ENCODE results near the gene TMEM54. TPM values are rescaled to one million over a fixed set of nuclear protein-coding genes. Genes with fewer than 3 reads are reported as not detected.

TMEM54 gene
- total and polyA plus RNA-seq, 7 donors = 47.4 to 799 (median 135) TPM

DNA sequence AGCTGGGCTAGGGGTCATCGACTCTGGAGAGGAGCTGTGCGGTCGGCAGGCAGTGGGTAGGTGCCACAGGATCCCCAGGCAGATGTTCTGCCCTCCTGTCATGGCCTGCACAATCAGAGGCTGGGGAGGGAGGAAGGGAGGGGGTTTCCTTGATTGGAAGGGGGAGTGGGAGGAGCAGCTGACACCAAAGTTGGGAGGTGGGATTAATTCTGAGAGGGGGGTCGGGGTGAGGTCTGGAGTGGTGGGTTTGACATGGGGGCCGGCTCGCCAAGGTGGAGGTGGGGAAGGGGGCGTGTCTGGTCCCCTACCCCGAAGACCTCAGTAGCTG is 15.5 kb downstream of the TMEM54 start:
- Histone ChIP-seq H3K27ac (no peak overlapping the region), H3K27me3 (peaks cover 16 to 43% (median 36%) of the 10 kb centered on the region in 3 donors), H3K36me3 (no peaks in the 10 kb centered on the region), H3K9me3 (no peaks in the 10 kb centered on the region), H3K4me1 (peaks cover 0 to 15% (median 15%) of the 10 kb centered on the region in 4 donors), H3K4me3 (no peak overlapping the region)
- WGBS, 2 donors = 19 to 22% methylated on average over 8 of the region's 8 CpGs
- intact Hi-C loops (cut with DNase I) = no loop called here
- DNase-seq = no peak
- TF ChIP-seq POLR2AphosphoS5 (IDR thresholded peaks at IDR 0.05) (no peak), EP300 (IDR thresholded peaks at IDR 0.05) (no peak), POLR2A (IDR thresholded peaks at IDR 0.05) (no peak)
- TF ChIP-seq, protein P1, sequence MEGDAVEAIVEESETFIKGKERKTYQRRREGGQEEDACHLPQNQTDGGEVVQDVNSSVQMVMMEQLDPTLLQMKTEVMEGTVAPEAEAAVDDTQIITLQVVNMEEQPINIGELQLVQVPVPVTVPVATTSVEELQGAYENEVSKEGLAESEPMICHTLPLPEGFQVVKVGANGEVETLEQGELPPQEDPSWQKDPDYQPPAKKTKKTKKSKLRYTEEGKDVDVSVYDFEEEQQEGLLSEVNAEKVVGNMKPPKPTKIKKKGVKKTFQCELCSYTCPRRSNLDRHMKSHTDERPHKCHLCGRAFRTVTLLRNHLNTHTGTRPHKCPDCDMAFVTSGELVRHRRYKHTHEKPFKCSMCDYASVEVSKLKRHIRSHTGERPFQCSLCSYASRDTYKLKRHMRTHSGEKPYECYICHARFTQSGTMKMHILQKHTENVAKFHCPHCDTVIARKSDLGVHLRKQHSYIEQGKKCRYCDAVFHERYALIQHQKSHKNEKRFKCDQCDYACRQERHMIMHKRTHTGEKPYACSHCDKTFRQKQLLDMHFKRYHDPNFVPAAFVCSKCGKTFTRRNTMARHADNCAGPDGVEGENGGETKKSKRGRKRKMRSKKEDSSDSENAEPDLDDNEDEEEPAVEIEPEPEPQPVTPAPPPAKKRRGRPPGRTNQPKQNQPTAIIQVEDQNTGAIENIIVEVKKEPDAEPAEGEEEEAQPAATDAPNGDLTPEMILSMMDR (IDR thresholded peaks at IDR 0.05) = no peak

DNA sequence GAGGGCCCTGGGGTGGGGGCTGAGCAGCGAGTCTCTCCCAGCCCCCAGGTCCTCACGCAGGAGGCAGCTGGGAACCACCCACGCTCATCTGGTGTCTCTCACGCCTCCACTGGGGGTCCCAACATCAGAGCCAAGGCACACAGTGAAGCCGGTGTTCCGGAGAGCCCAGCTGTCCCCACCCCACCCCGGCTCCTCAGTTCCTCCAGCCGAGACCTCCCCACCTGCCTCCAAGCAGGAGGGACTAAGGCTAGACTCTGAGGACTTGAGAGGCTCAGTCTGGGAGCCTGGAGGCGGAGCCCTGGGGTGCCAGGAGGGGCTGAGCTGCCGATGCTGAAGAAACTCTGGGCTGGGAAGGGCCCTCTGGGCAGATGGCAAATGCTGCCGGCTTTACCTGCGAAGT is 16.5 kb downstream of the TMEM54 start:
- Histone ChIP-seq H3K4me1 (peaks cover 0 to 15% (median 15%) of the 10 kb centered on the region in 4 donors), H3K27me3 (peaks cover 16 to 39% (median 35%) of the 10 kb centered on the region in 3 donors), H3K27ac (no peak overlapping the region), H3K9me3 (no peaks in the 10 kb centered on the region), H3K4me3 (no peak overlapping the region), H3K36me3 (no peaks in the 10 kb centered on the region)
- TF ChIP-seq EP300 (IDR thresholded peaks at IDR 0.05) = no peak
- WGBS, 2 donors = 50 to 65% methylated on average over 12 of the region's 12 CpGs
- DNase-seq = no peak
- intact Hi-C loops (cut with DNase I) = no loop called here

DNA sequence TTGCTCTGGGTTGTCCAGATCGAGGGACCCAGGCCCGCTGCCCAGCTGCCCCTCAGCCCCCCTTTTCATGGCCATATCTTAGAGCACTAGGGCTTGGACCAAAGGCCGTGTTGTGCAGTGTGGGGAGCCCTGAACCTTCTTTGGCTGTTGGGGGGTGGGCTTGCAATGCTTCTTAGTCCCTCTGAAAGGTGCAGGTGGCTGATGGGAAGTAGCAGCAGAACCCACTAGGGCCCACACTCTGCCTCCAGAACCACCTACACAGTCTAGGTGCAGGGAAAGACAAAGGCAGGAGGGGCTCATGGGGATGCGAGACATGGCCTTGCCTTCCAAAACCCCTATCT is 17.2 kb downstream of the TMEM54 start:
- H3K27me3 ChIP-seq = peaks cover 16 to 39% (median 35%) of the 10 kb centered on the region in 3 donors
- TF ChIP-seq POLR2AphosphoS5 (IDR thresholded peaks at IDR 0.05) (no peak), POLR2A (IDR thresholded peaks at IDR 0.05) (no peak), EP300 (IDR thresholded peaks at IDR 0.05) (no peak)
- TF ChIP-seq, protein P1 (IDR thresholded peaks at IDR 0.05) = no peak

DNA sequence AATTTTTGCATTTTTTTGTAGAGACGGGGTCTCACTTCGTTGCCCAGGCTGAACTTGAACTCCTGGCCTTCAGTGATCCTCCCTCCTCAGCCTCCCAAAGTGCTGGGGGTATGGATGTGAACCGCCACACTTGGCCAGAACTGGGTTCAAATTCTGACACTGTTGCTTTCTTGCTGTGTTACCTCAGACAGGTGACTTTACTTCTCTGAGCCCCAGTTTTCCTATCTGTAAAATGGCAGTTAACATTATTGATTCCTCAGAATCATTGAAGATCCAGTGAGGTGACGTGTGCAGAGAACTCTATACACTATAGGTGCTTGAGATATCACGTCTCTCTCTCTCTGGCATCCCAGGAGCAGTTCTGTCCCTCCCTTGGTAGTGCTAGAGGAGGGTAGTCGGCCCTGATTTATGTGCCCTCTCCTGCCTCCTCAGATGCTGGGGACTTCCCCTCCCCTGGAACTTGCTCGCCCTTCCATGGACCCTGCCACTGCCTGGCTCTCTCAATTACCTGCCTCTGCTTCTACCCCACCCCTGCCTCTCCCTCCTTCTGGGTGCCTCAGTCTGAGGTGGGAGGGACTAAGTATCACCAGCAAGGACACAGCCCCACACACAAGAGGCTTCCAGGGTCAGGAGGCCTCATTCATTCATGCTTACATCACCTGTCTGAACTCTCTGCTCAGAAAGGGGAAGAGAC is 17.7 kb downstream of the TMEM54 start:
- WGBS, 2 donors = 77 to 78% methylated on average over 7 of the region's 7 CpGs
- Histone ChIP-seq H3K27me3 (peaks cover 16 to 39% (median 35%) of the 10 kb centered on the region in 3 donors), H3K4me1 (peaks cover 0 to 15% (median 15%) of the 10 kb centered on the region in 4 donors), H3K9me3 (no peaks in the 10 kb centered on the region), H3K4me3 (no peak overlapping the region), H3K36me3 (no peaks in the 10 kb centered on the region), H3K27ac (no peak overlapping the region)
- DNase-seq = no peak
- intact Hi-C loops (cut with DNase I) = no loop called here
- TF ChIP-seq, protein P1 (IDR thresholded peaks at IDR 0.05) = no peak

More for the DNA sequence above, 17.2 kb downstream of the TMEM54 start:
- Histone ChIP-seq H3K4me3 (no peak overlapping the region), H3K36me3 (no peaks in the 10 kb centered on the region), H3K4me1 (peaks cover 0 to 15% (median 15%) of the 10 kb centered on the region in 4 donors), H3K9me3 (no peaks in the 10 kb centered on the region), H3K27ac (no peak overlapping the region)
- DNase-seq = no peak
- intact Hi-C loops (cut with DNase I) = no loop called here
- WGBS, 2 donors = 67 to 72% methylated on average over 4 of the region's 4 CpGs

DNA sequence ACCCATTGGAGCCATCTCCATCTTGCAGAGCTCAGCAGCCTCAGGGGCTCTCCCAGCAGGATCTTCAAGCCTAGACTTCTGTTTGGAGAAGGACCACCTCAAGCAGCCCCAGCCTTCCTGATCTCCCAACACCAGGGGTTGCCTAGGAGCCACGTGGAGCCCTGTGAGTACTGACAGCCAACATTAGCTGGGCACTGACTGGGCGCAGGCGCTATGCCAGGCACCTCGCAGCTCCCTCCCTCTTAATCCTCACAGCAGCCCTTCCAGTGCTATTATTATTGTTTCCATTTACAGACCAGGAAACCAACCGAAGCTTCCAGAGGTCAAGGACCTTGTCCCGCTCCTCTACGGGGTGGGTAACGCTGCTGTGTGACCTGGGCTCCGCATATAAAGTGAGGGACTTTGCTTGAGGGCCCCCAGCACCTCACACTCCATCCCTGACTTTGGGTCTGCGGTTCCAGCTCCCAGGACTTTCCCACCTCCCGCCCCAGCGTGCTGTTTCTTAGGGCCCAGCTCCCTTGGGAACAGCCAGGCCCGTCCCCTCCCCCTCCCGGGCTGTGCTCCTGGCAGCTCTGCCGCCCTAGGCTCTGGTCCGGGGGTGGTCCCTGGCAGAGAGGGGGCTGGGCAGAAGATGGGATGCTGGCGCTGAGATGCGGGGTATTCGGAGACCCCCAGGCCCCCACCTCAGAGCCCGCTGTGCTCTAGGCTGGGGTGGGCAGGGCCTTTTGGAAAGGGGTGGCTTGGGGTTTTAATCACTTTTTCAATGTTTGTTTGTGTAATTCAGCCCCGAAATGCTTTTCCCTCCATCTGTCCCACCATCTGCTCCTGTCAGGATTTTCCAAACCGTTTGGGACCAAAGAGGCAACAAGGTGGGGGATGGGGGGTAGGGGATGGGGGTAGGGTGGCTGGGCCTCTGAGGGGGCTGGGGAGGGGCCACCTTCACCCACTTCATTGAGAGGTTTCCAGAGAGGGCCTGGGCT is 19.0 kb downstream of the TMEM54 start:
- Histone ChIP-seq H3K36me3 (no peaks in the 10 kb centered on the region), H3K4me1 (peaks cover 0 to 24% (median 15%) of the 10 kb centered on the region in 4 donors), H3K9me3 (no peaks in the 10 kb centered on the region), H3K4me3 (no peak overlapping the region), H3K27ac (no peak overlapping the region), H3K27me3 (peaks cover 16 to 33% (median 30%) of the 10 kb centered on the region in 3 donors)
- TF ChIP-seq POLR2A (IDR thresholded peaks at IDR 0.05) (no peak), POLR2AphosphoS5 (IDR thresholded peaks at IDR 0.05) (no peak), EP300 (IDR thresholded peaks at IDR 0.05) (no peak)
- TF ChIP-seq, protein P1 (IDR thresholded peaks at IDR 0.05) = no peak
- intact Hi-C loops (cut with DNase I) = no loop called here
- DNase-seq = no peak
- 40 to 57% methylated on average over 22 of the region's 22 CpGs for WGBS, 2 donors

Measured in sigmoid colon (tissue), 7 donors.